Transverse colon (tissue), 4 donors: ENCODE results near the gene ADAM12. TPM values are rescaled to one million over a fixed set of nuclear protein-coding genes. Genes with fewer than 3 reads are reported as not detected.

Experiments used
- DNase-seq: peaks from one replicate; pipeline ENCODE4 v3.0.0-alpha.2; 2019
- H3K27ac ChIP-seq, 4 donors: fragments of 200-600 bp; sonication (generic); 2 replicates each; pipeline ENCODE4 v1.5.1; 2016 to 2018; ENCODE audit warnings: inconsistent platforms in 4 of 4
- H3K27me3 ChIP-seq: fragments of 200-600 bp; sonication (generic); 2 replicates; pipeline ENCODE4 v1.5.1; 2017; ENCODE audit warnings: inconsistent platforms
- H3K36me3 ChIP-seq, 4 donors: fragments of 200-600 bp; sonication (generic); 2 replicates each; pipeline ENCODE4 v1.5.1; 2017 to 2019; ENCODE audit warnings: inconsistent platforms in 4 of 4
- H3K4me1 ChIP-seq, 4 donors: fragments of 200-600 bp; sonication (generic); 2 replicates each; pipeline ENCODE4 v1.5.1; 2017 to 2020; ENCODE audit warnings: inconsistent platforms in 4 of 4
- H3K4me3 ChIP-seq, 4 donors: fragments of 200-600 bp; sonication (generic); 1 replicate in 1 of 4; 2 replicates in 3 of 4; pipeline versions ENCODE4 v1.5.1 to v1.6.1; 2017 to 2019; ENCODE audit warnings: inconsistent platforms in 4 of 4
- H3K9me3 ChIP-seq, 2 donors: fragments of 200-600 bp; sonication (generic); 2 replicates each; pipeline ENCODE4 v1.5.1; 2017 to 2019; ENCODE audit warnings: inconsistent platforms in 2 of 2
- EP300 ChIP-seq: sonication (generic); formaldehyde crosslinking; IDR thresholded peaks from one replicate; pipeline ENCODE4 v1.6.1; 2017; ENCODE audit warnings: antibody characterized with exemption, low read depth
- POLR2A ChIP-seq: fragments of 450-650 bp; IDR thresholded peaks from one replicate; pipeline ENCODE4 v1.6.1; 2016; ENCODE audit warnings: antibody characterized with exemption, mild to moderate bottlenecking, moderate library complexity
- POLR2AphosphoS5 ChIP-seq, 3 donors: sonication (generic); formaldehyde crosslinking; IDR thresholded peaks; one replicate each; pipeline ENCODE4 v1.6.1; 2016; ENCODE audit warnings: antibody characterized with exemption in 3 of 3
- WGBS, 2 donors: methylation state at CpG; one replicate each; pipeline ENCODE4 v1.1.5; 2018; ENCODE audit warnings: low coverage in 1 of 2; 5-methylcytosine and 5-hydroxymethylcytosine counted together
- in situ Hi-C, 4 donors: fragments of 200-750 bp; cut with MboI; loops; one replicate each; pipeline versions ENCODE4 v1.15.0 to v1.15.1; 2017; ENCODE audit warnings: low sequenced_read_pairs in 3 of 4, low pct_ligation_motif_present in 1 of 4, low pct_unique_long_range_greater_than_20kb in 1 of 4
- intact Hi-C: fragments of 100-400 bp; cut with DNase I; formaldehyde crosslinking; loops from one replicate; pipeline ENCODE4 v1.15.1; 2023; ENCODE audit warnings: low total_unique reads
- total RNA-seq, 4 donors: library from RNA; depleted of rRNA; stranded (reverse); fragments of >200 nt; gene quantifications; one replicate each; pipeline ENCODE4 v1.1.0, GENCODE V29; 2016
- TF ChIP-seq, protein P1 (sequence below), 5 experiments: fragments of 200-600 bp in 3 of 5; fragments of 450-650 bp in 2 of 5; sonication (generic) in 3 of 5; IDR thresholded peaks; 1 replicate in 2 of 5; 2 replicates in 3 of 5; pipeline ENCODE4 v1.5.1; 2016 to 2017; ENCODE audit warnings: antibody characterized with exemption in 5 of 5, inconsistent platforms in 3 of 5, mild to moderate bottlenecking in 2 of 5, moderate library complexity in 1 of 5

The ADAM12 gene
- total RNA-seq, 4 donors from 2014 or later, result 0.14 to 2.2 (median 1.1) TPM; not detected in 1

DNA sequence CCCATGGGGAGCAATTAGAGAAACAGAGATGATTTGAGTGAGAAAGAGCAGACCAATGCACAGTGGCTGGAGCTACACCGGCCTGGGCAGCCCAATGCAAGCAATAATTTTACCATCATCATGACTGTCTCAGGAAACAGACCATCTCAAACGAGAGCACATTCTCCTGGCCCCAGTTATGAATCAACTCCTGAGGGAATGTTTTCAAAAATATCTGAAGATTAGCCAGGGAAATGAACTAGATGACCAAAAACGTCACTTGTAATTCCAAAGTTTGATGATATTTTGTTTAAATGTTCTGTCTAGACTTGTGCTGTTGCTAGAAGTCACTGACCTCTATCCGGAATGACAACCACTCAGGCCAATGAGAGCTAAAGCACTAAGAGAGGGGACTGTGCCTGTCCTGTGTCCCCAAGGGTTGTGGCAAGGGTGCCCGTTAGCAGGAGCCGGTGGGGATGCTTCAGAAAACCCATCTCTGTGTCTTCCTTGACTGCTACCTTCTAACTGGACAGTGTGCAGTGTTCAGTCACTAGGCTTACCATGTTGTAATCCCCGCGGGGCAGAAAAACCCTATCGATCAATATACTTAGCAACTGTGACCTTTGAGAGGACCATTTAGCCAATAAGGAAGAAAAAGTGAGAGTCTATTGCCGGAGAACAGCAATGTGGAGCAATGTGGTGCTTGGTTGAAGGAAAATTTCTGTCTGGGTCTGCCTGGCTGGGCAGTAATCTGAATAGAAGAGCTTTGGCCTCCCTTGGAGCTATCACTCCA, 202.4 kb downstream of the ADAM12 start:
- no peak for DNase-seq
- 81 to 100% methylated on average over 2 to 10 of the region's 10 CpGs for WGBS, 2 donors
- no peaks in the 10 kb centered on the region for H3K36me3 ChIP-seq
- H3K27ac ChIP-seq, result no peak overlapping the region
- in situ Hi-C loops (no loop called here), intact Hi-C loops (no loop called here)
- TF ChIP-seq POLR2AphosphoS5 (IDR thresholded peaks at IDR 0.05) (no peak), POLR2A (no peak), EP300 (no peak)
- TF ChIP-seq, protein P1, sequence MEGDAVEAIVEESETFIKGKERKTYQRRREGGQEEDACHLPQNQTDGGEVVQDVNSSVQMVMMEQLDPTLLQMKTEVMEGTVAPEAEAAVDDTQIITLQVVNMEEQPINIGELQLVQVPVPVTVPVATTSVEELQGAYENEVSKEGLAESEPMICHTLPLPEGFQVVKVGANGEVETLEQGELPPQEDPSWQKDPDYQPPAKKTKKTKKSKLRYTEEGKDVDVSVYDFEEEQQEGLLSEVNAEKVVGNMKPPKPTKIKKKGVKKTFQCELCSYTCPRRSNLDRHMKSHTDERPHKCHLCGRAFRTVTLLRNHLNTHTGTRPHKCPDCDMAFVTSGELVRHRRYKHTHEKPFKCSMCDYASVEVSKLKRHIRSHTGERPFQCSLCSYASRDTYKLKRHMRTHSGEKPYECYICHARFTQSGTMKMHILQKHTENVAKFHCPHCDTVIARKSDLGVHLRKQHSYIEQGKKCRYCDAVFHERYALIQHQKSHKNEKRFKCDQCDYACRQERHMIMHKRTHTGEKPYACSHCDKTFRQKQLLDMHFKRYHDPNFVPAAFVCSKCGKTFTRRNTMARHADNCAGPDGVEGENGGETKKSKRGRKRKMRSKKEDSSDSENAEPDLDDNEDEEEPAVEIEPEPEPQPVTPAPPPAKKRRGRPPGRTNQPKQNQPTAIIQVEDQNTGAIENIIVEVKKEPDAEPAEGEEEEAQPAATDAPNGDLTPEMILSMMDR (IDR thresholded peaks at IDR 0.05), result no peak
- H3K27me3 ChIP-seq, result no peaks in the 10 kb centered on the region
- no peaks in the 10 kb centered on the region for H3K9me3 ChIP-seq
- H3K4me1 ChIP-seq, result no peaks in the 10 kb centered on the region
- H3K4me3 ChIP-seq, result no peak overlapping the region

DNA sequence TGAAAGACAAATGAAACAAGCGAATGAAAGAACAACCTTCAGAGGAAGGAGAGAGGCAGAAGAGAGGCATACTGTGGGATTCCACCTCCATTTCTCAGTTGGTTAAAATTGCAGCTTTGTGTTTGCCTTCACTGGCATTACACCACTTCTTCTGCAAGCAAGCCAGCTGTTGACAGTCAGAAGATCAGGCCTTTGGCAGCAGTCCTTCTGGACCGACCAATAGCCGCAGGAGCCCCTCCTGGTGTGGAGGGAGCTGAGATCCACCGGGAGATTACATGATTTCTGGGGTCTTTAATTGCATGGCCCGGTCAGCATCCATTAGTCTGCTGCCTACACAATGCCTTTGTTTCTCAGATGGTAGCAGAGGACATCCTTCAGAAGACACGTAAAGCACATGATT, 206.7 kb downstream of the ADAM12 start:
- H3K27me3 ChIP-seq, result no peaks in the 10 kb centered on the region
- in situ Hi-C loops (no loop called here), intact Hi-C loops (no loop called here)
- no peaks in the 10 kb centered on the region for H3K36me3 ChIP-seq
- no peak overlapping the region for H3K27ac ChIP-seq
- H3K4me1 ChIP-seq, result no peaks in the 10 kb centered on the region
- TF ChIP-seq POLR2AphosphoS5 (IDR thresholded peaks at IDR 0.05) (no peak), POLR2A (no peak)
- TF ChIP-seq, protein P1 (IDR thresholded peaks at IDR 0.05), result no peak
- 76% methylated on average over 6 of the region's 6 CpGs; no CpG with 5 or more reads in 1 of the 2 donors for WGBS, 2 donors
- no peaks in the 10 kb centered on the region for H3K9me3 ChIP-seq
- DNase-seq, result no peak
- H3K4me3 ChIP-seq, result no peak overlapping the region

DNA sequence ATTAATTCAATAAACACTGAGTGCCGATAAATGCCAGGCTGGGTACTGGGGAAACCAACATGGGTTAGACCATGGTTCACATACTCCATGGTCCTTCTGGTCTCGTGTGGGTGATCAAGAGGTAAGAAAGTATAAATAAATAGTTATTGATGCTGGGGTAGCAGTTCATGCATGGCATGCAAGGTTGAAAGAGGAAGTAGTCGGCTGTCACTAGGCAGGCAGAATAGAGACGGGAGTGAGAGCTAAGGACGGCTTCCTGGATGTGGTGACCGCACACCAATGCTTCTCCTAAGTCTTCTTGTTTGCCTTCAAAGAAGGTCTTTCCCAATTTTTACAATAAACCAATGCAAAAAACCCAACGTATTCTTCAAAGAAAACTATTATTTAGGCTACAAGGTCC, 208.6 kb downstream of the ADAM12 start:
- Histone ChIP-seq H3K27me3 (no peaks in the 10 kb centered on the region), H3K4me1 (no peaks in the 10 kb centered on the region), H3K4me3 (no peak overlapping the region), H3K9me3 (no peaks in the 10 kb centered on the region), H3K36me3 (no peaks in the 10 kb centered on the region), H3K27ac (no peak overlapping the region)
- in situ Hi-C loops, result no loop called here
- DNase-seq, result no peak
- 67 to 76% methylated on average over 2 to 7 of the region's 7 CpGs for WGBS, 2 donors
- intact Hi-C loops, result no loop called here
- no peak for TF ChIP-seq POLR2AphosphoS5 (IDR thresholded peaks at IDR 0.05)
- TF ChIP-seq, protein P1 (IDR thresholded peaks at IDR 0.05), result no peak
- no peak for TF ChIP-seq POLR2A
- TF ChIP-seq EP300, result no peak

DNA sequence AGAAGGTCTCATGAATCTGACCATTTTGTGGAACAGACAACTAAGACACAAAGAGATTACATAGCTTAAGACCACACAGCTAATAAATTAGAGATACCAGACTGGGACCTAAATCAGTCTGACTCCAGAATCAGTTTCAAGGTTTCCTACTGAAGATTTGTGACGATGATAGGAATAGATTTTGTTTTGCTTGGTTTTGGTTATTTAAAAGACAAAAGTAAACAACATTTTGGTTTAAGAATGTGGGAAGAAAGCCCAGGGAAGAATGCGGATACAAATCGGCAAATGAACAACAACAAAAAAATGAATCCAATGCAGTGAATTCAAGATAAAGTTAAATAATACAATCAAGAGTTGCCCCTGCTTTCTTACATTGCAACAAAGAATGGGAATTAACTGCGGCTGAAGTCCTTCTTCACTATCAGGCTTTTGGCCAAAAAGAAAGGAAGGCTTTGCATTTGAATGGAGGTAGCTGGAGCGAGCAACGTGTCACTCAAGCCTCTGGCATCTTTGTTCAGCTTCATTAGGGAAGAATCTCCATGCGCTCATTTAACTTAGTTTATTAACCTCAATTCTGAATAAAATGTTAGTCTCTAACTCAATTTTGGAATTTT, 210.8 kb downstream of the ADAM12 start:
- TF ChIP-seq POLR2AphosphoS5 (IDR thresholded peaks at IDR 0.05) (no peak), POLR2A (no peak), EP300 (no peak)
- TF ChIP-seq, protein P1 (IDR thresholded peaks at IDR 0.05), result no peak
- no peaks in the 10 kb centered on the region for H3K9me3 ChIP-seq
- DNase-seq, result no peak
- intact Hi-C loops (no loop called here), in situ Hi-C loops (no loop called here)
- 67 to 74% methylated on average over 7 of the region's 7 CpGs for WGBS, 2 donors
- H3K36me3 ChIP-seq, result no peaks in the 10 kb centered on the region
- no peak overlapping the region for H3K4me3 ChIP-seq
- H3K4me1 ChIP-seq, result no peaks in the 10 kb centered on the region
- no peak overlapping the region for H3K27ac ChIP-seq
- H3K27me3 ChIP-seq, result no peaks in the 10 kb centered on the region
